ENCODE measurements around the gene UTP15.

The UTP15 gene

DNA sequence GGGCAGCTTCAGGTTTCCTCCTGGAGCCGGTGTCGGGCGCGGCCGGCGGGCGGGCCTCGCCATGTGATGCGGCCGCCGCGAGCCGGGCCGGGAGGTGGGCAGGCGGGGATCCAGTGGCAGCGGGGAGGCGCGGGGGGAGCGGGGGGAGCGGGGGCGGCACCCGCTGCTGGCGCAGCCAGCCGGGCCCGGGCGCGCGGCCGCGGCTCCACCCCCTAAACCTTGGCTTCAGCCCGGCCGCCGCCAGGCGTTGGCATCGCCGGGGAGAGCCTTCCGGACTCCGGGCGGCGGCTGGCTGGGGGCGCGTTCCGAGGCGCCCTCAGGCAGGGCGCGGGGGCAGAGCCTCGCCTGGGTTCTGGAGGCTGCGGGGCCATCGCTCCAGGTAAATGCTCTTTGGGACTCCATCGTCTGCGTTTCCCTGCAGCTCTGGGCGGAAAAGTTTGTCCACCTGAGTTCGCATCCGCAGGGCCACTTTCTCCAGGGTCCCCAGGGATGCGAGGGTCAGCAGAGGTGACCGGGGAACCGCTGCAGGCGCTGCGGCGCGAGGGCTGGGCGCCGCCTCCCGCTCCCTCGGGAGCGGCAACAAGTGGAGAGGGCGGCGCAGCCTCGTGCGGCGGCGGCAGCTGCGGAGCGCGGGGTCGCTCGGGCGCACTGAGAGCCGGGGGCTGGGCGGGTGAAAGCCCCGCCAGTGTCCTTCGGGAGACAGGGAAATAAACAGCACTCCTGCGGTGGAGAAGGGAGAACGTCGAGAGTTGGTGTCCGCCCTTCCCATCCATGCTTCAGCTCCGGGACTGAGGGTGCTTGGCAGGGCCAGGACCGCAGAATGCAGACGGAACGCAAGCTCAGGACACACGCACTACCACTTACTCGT lies 60.6 kb downstream of the UTP15 start, which contains the start of gene ARHGEF28:
ARHGEF28 (plus strand) TSS at position 253 of the 868 bp plus-strand sequence. CDS start 58,656 bp downstream, outside the sequence.
- Histone ChIP-seq H3K27me3 (ENCODE audit: control insufficient read depth in 3 of 3, insufficient read depth in 3 of 3, low read depth in 1 of 3, low read length in 3 of 3) (peaks cover 0 to 71% (median 20%) of the 10 kb centered on the region in 3 experiments), H2BK12ac (ENCODE audit: low read length) (no peak within 1 kb of the TSS)

DNA sequence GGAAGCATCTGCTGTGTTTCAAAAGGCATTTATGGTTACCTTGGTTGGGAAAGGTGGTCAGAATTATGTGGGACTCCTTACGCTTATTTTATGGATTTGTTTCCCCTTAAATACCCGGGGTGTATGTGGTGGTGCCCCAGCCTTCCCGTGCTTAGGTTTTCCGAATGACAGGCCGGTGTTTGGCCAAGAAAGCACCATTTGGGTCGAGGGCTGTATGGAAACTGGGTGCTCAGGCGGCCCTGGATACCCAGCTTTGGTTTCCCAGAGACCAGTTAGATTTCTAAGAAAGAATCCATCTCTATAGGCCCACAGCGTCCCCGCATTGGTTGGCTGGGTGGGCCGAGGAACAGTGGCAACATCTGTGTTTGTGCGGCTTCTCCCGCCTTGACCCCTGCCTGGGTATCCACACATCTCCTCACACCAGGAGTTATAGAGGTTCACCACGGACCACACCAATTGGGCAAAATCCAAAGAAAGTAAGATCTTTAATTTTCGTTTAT lies 61.3 kb downstream of the UTP15 start:
- Histone ChIP-seq H2AFZ (ENCODE audit: low read length) (peak overlapping the region; percentile 88), H3K27ac (replicated peaks; ENCODE audit: low read length) (no peak overlapping the region), H2BK15ac (ENCODE audit: low read length) (no peak overlapping the region), H3K9ac (ENCODE audit: low read depth, low read length, poor library complexity) (no peak overlapping the region), H4K8ac (ENCODE audit: low read depth, low read length) (no peak overlapping the region), H3K23ac (ENCODE audit: low read depth, low read length, poor library complexity) (no peak overlapping the region), H3K14ac (ENCODE audit: low read length) (no peak overlapping the region), H3K36me3 (replicated peaks in 1 of 2; ENCODE audit: control insufficient read depth in 2 of 2, insufficient read depth in 2 of 2, low read length in 2 of 2) (no peaks in the 10 kb centered on the region), H3K4me3 (ENCODE audit: low read length in 2 of 2) (peak overlapping the region in 1 of 2 donors; percentile 87), H3K79me1 (ENCODE audit: low read depth, low read length) (no peaks in the 10 kb centered on the region), H3K18ac (ENCODE audit: low read length) (no peak overlapping the region), H3K9me3 (replicated peaks in 1 of 2; ENCODE audit: control insufficient read depth in 2 of 2, insufficient read depth in 1 of 2, low read depth in 1 of 2, low read length in 2 of 2) (no peaks in the 10 kb centered on the region), H3K4me2 (ENCODE audit: insufficient read depth, low read length, poor library complexity, severe bottlenecking) (no peak overlapping the region), H2BK5ac (ENCODE audit: low read length) (no peak overlapping the region), H3K4me1 (ENCODE audit: control insufficient read depth in 2 of 2, insufficient read depth in 1 of 2, low read depth in 1 of 2, low read length in 2 of 2) (peaks cover 2 to 5% of the 10 kb centered on the region in 2 donors), H2BK12ac (ENCODE audit: low read length) (no peak overlapping the region), H3K4ac (ENCODE audit: low read length) (no peak overlapping the region), H2AK5ac (ENCODE audit: low read depth, low read length) (no peak overlapping the region), H3K27me3 (ENCODE audit: control insufficient read depth in 3 of 3, insufficient read depth in 3 of 3, low read depth in 1 of 3, low read length in 3 of 3) (peaks cover 0 to 78% (median 20%) of the 10 kb centered on the region in 3 experiments), H4K91ac (ENCODE audit: low read depth, low read length, poor library complexity) (no peak overlapping the region), H2BK120ac (ENCODE audit: low read depth, low read length) (no peak overlapping the region)
- no peak for DNase-seq (ENCODE audit: low spot score)
- no CpG with 5 or more reads among the region's 14 CpGs for WGBS, 2 donors (ENCODE audit: extremely low coverage in 2 of 2, insufficient read length in 2 of 2, insufficient replicate concordance in 1 of 2)

More for the DNA sequence above, 60.6 kb downstream of the UTP15 start, which contains the start of gene ARHGEF28:
- Histone ChIP-seq H2AFZ (ENCODE audit: low read length) (peak within 1 kb of the TSS; percentile 88), H3K4me3 (ENCODE audit: low read length in 2 of 2) (peak within 1 kb of the TSS; percentile 37 to 87), H2BK120ac (ENCODE audit: low read depth, low read length) (no peak within 1 kb of the TSS), H3K4ac (ENCODE audit: low read length) (no peak within 1 kb of the TSS), H4K91ac (ENCODE audit: low read depth, low read length, poor library complexity) (no peak within 1 kb of the TSS), H3K9me3 (replicated peaks in 1 of 2; ENCODE audit: control insufficient read depth in 2 of 2, insufficient read depth in 1 of 2, low read depth in 1 of 2, low read length in 2 of 2) (no peaks in the 10 kb centered on the region), H3K18ac (ENCODE audit: low read length) (peak within 1 kb of the TSS; percentile 44), H3K23ac (ENCODE audit: low read depth, low read length, poor library complexity) (peak within 1 kb of the TSS; percentile 1), H3K9ac (ENCODE audit: low read depth, low read length, poor library complexity) (peak within 1 kb of the TSS; percentile 70), H4K8ac (ENCODE audit: low read depth, low read length) (no peak within 1 kb of the TSS), H2BK5ac (ENCODE audit: low read length) (no peak within 1 kb of the TSS), H3K14ac (ENCODE audit: low read length) (no peak within 1 kb of the TSS), H3K79me1 (ENCODE audit: low read depth, low read length) (no peaks in the 10 kb centered on the region), H3K4me1 (ENCODE audit: control insufficient read depth in 2 of 2, insufficient read depth in 1 of 2, low read depth in 1 of 2, low read length in 2 of 2) (peaks cover 2 to 5% of the 10 kb centered on the region in 2 donors), H3K36me3 (replicated peaks in 1 of 2; ENCODE audit: control insufficient read depth in 2 of 2, insufficient read depth in 2 of 2, low read length in 2 of 2) (no peaks in the 10 kb centered on the region), H3K4me2 (ENCODE audit: insufficient read depth, low read length, poor library complexity, severe bottlenecking) (peak within 1 kb of the TSS; percentile 90), H3K27ac (replicated peaks; ENCODE audit: low read length) (no peak within 1 kb of the TSS), H2BK15ac (ENCODE audit: low read length) (no peak within 1 kb of the TSS), H2AK5ac (ENCODE audit: low read depth, low read length) (no peak within 1 kb of the TSS)
- peak; percentile 56 for DNase-seq (ENCODE audit: low spot score)
- no CpG with 5 or more reads among the region's 92 CpGs for WGBS, 2 donors (ENCODE audit: extremely low coverage in 2 of 2, insufficient read length in 2 of 2, insufficient replicate concordance in 1 of 2)

DNA sequence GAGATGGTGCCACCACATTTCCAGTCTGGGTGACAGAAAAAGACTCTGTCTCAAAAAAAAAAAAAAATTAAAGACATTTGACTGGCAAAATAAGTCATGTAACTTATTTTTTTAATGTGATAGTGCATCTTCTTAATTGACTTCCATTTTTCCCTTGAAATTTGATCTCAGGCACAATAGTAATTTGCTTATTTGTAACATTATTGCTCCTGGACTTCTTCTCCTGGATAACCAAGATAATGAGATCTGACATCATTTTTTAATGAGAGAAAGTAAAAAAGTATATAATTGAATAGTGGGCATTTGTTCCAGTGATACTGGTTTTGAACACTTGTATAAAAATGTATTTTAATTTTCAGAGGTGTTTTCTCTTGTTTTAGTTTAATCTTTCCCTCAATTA lies 63.9 kb downstream of the UTP15 start:
- Histone ChIP-seq H3K4me1 (ENCODE audit: control insufficient read depth in 2 of 2, insufficient read depth in 1 of 2, low read depth in 1 of 2, low read length in 2 of 2) (peaks cover 2 to 5% of the 10 kb centered on the region in 2 donors), H3K23ac (ENCODE audit: low read depth, low read length, poor library complexity) (no peak overlapping the region), H3K4ac (ENCODE audit: low read length) (no peak overlapping the region), H2AFZ (ENCODE audit: low read length) (no peak overlapping the region), H4K8ac (ENCODE audit: low read depth, low read length) (no peak overlapping the region), H3K27ac (replicated peaks; ENCODE audit: low read length) (no peak overlapping the region), H3K4me3 (ENCODE audit: low read length in 2 of 2) (no peak overlapping the region), H3K18ac (ENCODE audit: low read length) (no peak overlapping the region), H4K91ac (ENCODE audit: low read depth, low read length, poor library complexity) (no peak overlapping the region), H3K27me3 (ENCODE audit: control insufficient read depth in 3 of 3, insufficient read depth in 3 of 3, low read depth in 1 of 3, low read length in 3 of 3) (peaks cover 0 to 72% (median 20%) of the 10 kb centered on the region in 3 experiments), H2BK15ac (ENCODE audit: low read length) (no peak overlapping the region), H2BK5ac (ENCODE audit: low read length) (no peak overlapping the region), H2BK120ac (ENCODE audit: low read depth, low read length) (no peak overlapping the region), H3K14ac (ENCODE audit: low read length) (no peak overlapping the region), H3K79me1 (ENCODE audit: low read depth, low read length) (no peaks in the 10 kb centered on the region), H3K36me3 (replicated peaks in 1 of 2; ENCODE audit: control insufficient read depth in 2 of 2, insufficient read depth in 2 of 2, low read length in 2 of 2) (no peaks in the 10 kb centered on the region), H3K9me3 (replicated peaks in 1 of 2; ENCODE audit: control insufficient read depth in 2 of 2, insufficient read depth in 1 of 2, low read depth in 1 of 2, low read length in 2 of 2) (no peaks in the 10 kb centered on the region), H3K9ac (ENCODE audit: low read depth, low read length, poor library complexity) (no peak overlapping the region), H2BK12ac (ENCODE audit: low read length) (no peak overlapping the region), H2AK5ac (ENCODE audit: low read depth, low read length) (no peak overlapping the region), H3K4me2 (ENCODE audit: insufficient read depth, low read length, poor library complexity, severe bottlenecking) (no peak overlapping the region)
- DNase-seq (ENCODE audit: low spot score) = no peak

DNA sequence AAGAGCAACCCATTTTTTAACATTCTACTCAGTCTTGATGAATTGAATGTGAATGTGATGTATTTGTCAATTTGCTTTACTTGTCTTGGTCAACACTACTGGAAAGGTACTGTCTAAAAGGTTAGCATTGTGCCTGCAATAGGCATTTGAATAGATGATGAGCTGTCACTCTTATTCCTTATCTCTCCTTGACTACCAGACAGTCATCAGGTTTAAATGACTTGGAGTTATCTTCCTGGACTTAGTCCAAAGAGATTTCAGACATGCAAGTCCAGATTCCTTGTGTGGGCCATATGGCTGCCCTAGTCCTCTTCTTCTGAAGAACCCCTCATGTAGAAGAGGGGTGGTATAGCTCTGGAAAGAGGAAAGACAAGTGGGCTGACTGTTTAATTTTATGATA lies 65.2 kb downstream of the UTP15 start:
- Histone ChIP-seq H3K4me3 (ENCODE audit: low read length in 2 of 2) (no peak overlapping the region), H4K91ac (ENCODE audit: low read depth, low read length, poor library complexity) (no peak overlapping the region), H3K4me1 (ENCODE audit: control insufficient read depth in 2 of 2, insufficient read depth in 1 of 2, low read depth in 1 of 2, low read length in 2 of 2) (peaks cover 2 to 5% of the 10 kb centered on the region in 2 donors), H3K18ac (ENCODE audit: low read length) (no peak overlapping the region), H2BK120ac (ENCODE audit: low read depth, low read length) (no peak overlapping the region), H2BK5ac (ENCODE audit: low read length) (no peak overlapping the region), H2AK5ac (ENCODE audit: low read depth, low read length) (no peak overlapping the region), H2BK12ac (ENCODE audit: low read length) (no peak overlapping the region), H4K8ac (ENCODE audit: low read depth, low read length) (no peak overlapping the region), H3K27me3 (ENCODE audit: control insufficient read depth in 3 of 3, insufficient read depth in 3 of 3, low read depth in 1 of 3, low read length in 3 of 3) (peaks cover 0 to 65% (median 12%) of the 10 kb centered on the region in 3 experiments), H3K79me1 (ENCODE audit: low read depth, low read length) (no peaks in the 10 kb centered on the region), H2BK15ac (ENCODE audit: low read length) (no peak overlapping the region), H3K4me2 (ENCODE audit: insufficient read depth, low read length, poor library complexity, severe bottlenecking) (no peak overlapping the region), H3K4ac (ENCODE audit: low read length) (no peak overlapping the region), H2AFZ (ENCODE audit: low read length) (no peak overlapping the region), H3K9ac (ENCODE audit: low read depth, low read length, poor library complexity) (no peak overlapping the region), H3K36me3 (replicated peaks in 1 of 2; ENCODE audit: control insufficient read depth in 2 of 2, insufficient read depth in 2 of 2, low read length in 2 of 2) (no peaks in the 10 kb centered on the region), H3K23ac (ENCODE audit: low read depth, low read length, poor library complexity) (no peak overlapping the region), H3K27ac (replicated peaks; ENCODE audit: low read length) (no peak overlapping the region), H3K9me3 (replicated peaks in 1 of 2; ENCODE audit: control insufficient read depth in 2 of 2, insufficient read depth in 1 of 2, low read depth in 1 of 2, low read length in 2 of 2) (no peaks in the 10 kb centered on the region), H3K14ac (ENCODE audit: low read length) (no peak overlapping the region)
- no peak for DNase-seq (ENCODE audit: low spot score)

Measured in neuronal stem cell (in vitro differentiated cells).